ENCODE measurements around the gene DNAJC18. TPM values are rescaled to one million over a fixed set of nuclear protein-coding genes. Genes with fewer than 3 reads are reported as not detected.
"Not testable (repeated sequence)": the region's sequence is repeated elsewhere in the genome, so short reads cannot be mapped to it uniquely, and the experiment has no call there.

DNAJC18 gene
- total and polyA plus RNA-seq, 7 experiments from 2014 or later: 2.2 to 9.7 (median 4.9) TPM

- no peaks in the 10 kb centered on the region for H3K9me3 Mint-ChIP-seq
These were observed 26.2 kb downstream of the DNAJC18 start for GRCh38 chr5:139413153-139413552.

GRCh38 chr5:139410993-139411828 lies 28.1 kb downstream of the DNAJC18 start:
- no peak overlapping the region for H3K27ac Mint-ChIP-seq
- no peaks in the 10 kb centered on the region for H3K27me3 Mint-ChIP-seq
- no peaks in the 10 kb centered on the region for H3K27me3 ChIP-seq (ENCODE audit: control insufficient read depth in 2 of 2, insufficient read depth in 2 of 2, low read length in 2 of 2)
- peaks cover 9 to 57% (median 36%) of the 10 kb centered on the region in 7 donors for H3K4me1 Mint-ChIP-seq
- peaks cover 0 to 11% (median 0%) of the 10 kb centered on the region in 5 donors for H3K36me3 Mint-ChIP-seq
- no peaks in the 10 kb centered on the region for H3K36me3 ChIP-seq (ENCODE audit: control insufficient read depth in 2 of 3, insufficient read depth in 3 of 3, low read length in 3 of 3)
- ATAC-seq (no peak), DNase-seq (no peak)
- H3K9me3 ChIP-seq (ENCODE audit: control insufficient read depth in 2 of 3, low read length in 3 of 3): no peaks in the 10 kb centered on the region
- intact Hi-C loops (cut with micrococcal nuclease): no loop called here
- no peak overlapping the region for H3K4me3 ChIP-seq (ENCODE audit: low read length)
- peaks cover 0 to 21% of the 10 kb centered on the region in 2 donors for H3K4me1 ChIP-seq (ENCODE audit: control insufficient read depth in 2 of 2, insufficient read depth in 2 of 2, low read length in 2 of 2)
- ChIA-PET CTCF (interaction anchor here (0.6 to 2.2 kb wide), 6 partner anchors 9 to 106 kb away, joined by 4 to 10 read pairs (median 5); no protein-coding TSS in a partner anchor), POLR2A (interaction anchor here (0.6 to 2.1 kb wide), 5 partner anchors 9 to 77 kb away, joined by 3 to 8 read pairs (median 4); partner anchors contain the start of gene STING1)
- no peak overlapping the region for H3K4me3 Mint-ChIP-seq
- no peaks in the 10 kb centered on the region for H3K9me3 Mint-ChIP-seq
- H3K27ac ChIP-seq (ENCODE audit: low read depth, low read length): no peak overlapping the region

More at GRCh38 chr5:139413153-139413552, 26.2 kb downstream of the DNAJC18 start:
- H3K27ac Mint-ChIP-seq: peak overlapping the region in 1 of 9 donors; percentile 93
- CTCF ChIA-PET: interaction anchor here (2.7 kb wide), 1 partner anchor 100 kb away, joined by 14 read pairs; no protein-coding TSS in a partner anchor
- peaks cover 2 to 57% (median 25%) of the 10 kb centered on the region in 7 donors for H3K4me1 Mint-ChIP-seq
- Histone ChIP-seq H3K27ac (ENCODE audit: low read depth, low read length) (no peak overlapping the region), H3K4me1 (ENCODE audit: control insufficient read depth in 2 of 2, insufficient read depth in 2 of 2, low read length in 2 of 2) (peaks cover 0 to 17% of the 10 kb centered on the region in 2 donors), H3K4me3 (ENCODE audit: low read length) (no peak overlapping the region), H3K27me3 (ENCODE audit: control insufficient read depth in 2 of 2, insufficient read depth in 2 of 2, low read length in 2 of 2) (no peaks in the 10 kb centered on the region), H3K36me3 (ENCODE audit: control insufficient read depth in 2 of 3, insufficient read depth in 3 of 3, low read length in 3 of 3) (no peaks in the 10 kb centered on the region), H3K9me3 (ENCODE audit: control insufficient read depth in 2 of 3, low read length in 3 of 3) (no peaks in the 10 kb centered on the region)
- H3K27me3 Mint-ChIP-seq: no peaks in the 10 kb centered on the region
- POLR2A ChIA-PET: interaction anchor here (1.9 kb wide), 1 partner anchor 21 kb away, joined by 6 read pairs; no protein-coding TSS in a partner anchor
- intact Hi-C loops (cut with micrococcal nuclease): no loop called here
- no peak overlapping the region for H3K4me3 Mint-ChIP-seq
- no peak for ATAC-seq
- no peak for DNase-seq
- H3K36me3 Mint-ChIP-seq: peaks cover 0 to 11% (median 0%) of the 10 kb centered on the region in 5 donors

GRCh38 chr5:139410121-139410992 lies 29.0 kb downstream of the DNAJC18 start:
- ATAC-seq (no peak), DNase-seq (no peak)
- Mint-ChIP-seq H3K4me3 (no peak overlapping the region), H3K4me1 (peaks cover 9 to 49% (median 29%) of the 10 kb centered on the region in 7 donors), H3K36me3 (peaks cover 0 to 10% (median 0%) of the 10 kb centered on the region in 5 donors), H3K9me3 (no peaks in the 10 kb centered on the region), H3K27ac (no peak overlapping the region), H3K27me3 (no peaks in the 10 kb centered on the region)
- Histone ChIP-seq H3K27me3 (ENCODE audit: control insufficient read depth in 2 of 2, insufficient read depth in 2 of 2, low read length in 2 of 2) (no peaks in the 10 kb centered on the region), H3K4me3 (ENCODE audit: low read length) (no peak overlapping the region), H3K27ac (ENCODE audit: low read depth, low read length) (no peak overlapping the region), H3K4me1 (ENCODE audit: control insufficient read depth in 2 of 2, insufficient read depth in 2 of 2, low read length in 2 of 2) (peaks cover 0 to 18% of the 10 kb centered on the region in 2 donors), H3K9me3 (ENCODE audit: control insufficient read depth in 2 of 3, low read length in 3 of 3) (no peaks in the 10 kb centered on the region), H3K36me3 (ENCODE audit: control insufficient read depth in 2 of 3, insufficient read depth in 3 of 3, low read length in 3 of 3) (no peaks in the 10 kb centered on the region)
- POLR2A ChIA-PET: interaction anchor here (0.6 to 2.1 kb wide), 7 partner anchors 11 to 103 kb away, joined by 3 to 8 read pairs (median 3); partner anchors contain the start of gene STING1
- CTCF ChIA-PET: interaction anchor here (0.6 to 2.2 kb wide), 7 partner anchors 8 to 107 kb away, joined by 3 to 10 read pairs (median 4); partner anchors contain the start of gene STING1
- intact Hi-C loops (cut with micrococcal nuclease): no loop called here

GRCh38 chr5:139409116-139409515 lies 30.2 kb downstream of the DNAJC18 start:
- H3K9me3 ChIP-seq (ENCODE audit: control insufficient read depth in 2 of 3, low read length in 3 of 3); H3K27ac ChIP-seq (ENCODE audit: low read depth, low read length); H3K36me3 Mint-ChIP-seq; H3K4me3 ChIP-seq (ENCODE audit: low read length); H3K4me3 Mint-ChIP-seq; H3K27me3 ChIP-seq (ENCODE audit: control insufficient read depth in 2 of 2, insufficient read depth in 2 of 2, low read length in 2 of 2); H3K36me3 ChIP-seq (ENCODE audit: control insufficient read depth in 2 of 3, insufficient read depth in 3 of 3, low read length in 3 of 3); H3K27me3 Mint-ChIP-seq; H3K9me3 Mint-ChIP-seq; CTCF ChIA-PET; DNase-seq; ATAC-seq; intact Hi-C loops (cut with micrococcal nuclease): not testable (repeated sequence)
- Mint-ChIP-seq H3K4me1 (peaks cover 14 to 48% (median 27%) of the 10 kb centered on the region in 7 donors), H3K27ac (peak overlapping the region in 1 of 9 donors; percentile 46)
- POLR2A ChIA-PET: interaction anchor here (1.3 to 2.1 kb wide), 3 partner anchors 70 to 104 kb away, joined by 3 to 8 read pairs (median 5); partner anchors contain the start of gene STING1
- peaks cover 8 to 14% of the 10 kb centered on the region in 2 donors for H3K4me1 ChIP-seq (ENCODE audit: control insufficient read depth in 2 of 2, insufficient read depth in 2 of 2, low read length in 2 of 2)

- POLR2A ChIA-PET: interaction anchor here (0.6 kb wide), 1 partner anchor 153 kb away, joined by 5 read pairs; the partner anchor contains the start of gene UBE2D2
These were observed 31.1 kb downstream of the DNAJC18 start for GRCh38 chr5:139408191-139408590.

GRCh38 chr5:139407517-139407916 lies 31.8 kb downstream of the DNAJC18 start:
- Mint-ChIP-seq H3K4me1 (peaks cover 22 to 43% (median 34%) of the 10 kb centered on the region in 7 donors), H3K4me3 (peak overlapping the region in 1 of 10 donors; percentile 31), H3K27me3 (no peaks in the 10 kb centered on the region), H3K27ac (peak overlapping the region in 7 of 9 donors; percentile 7 to 80 (median 18)), H3K36me3 (peaks cover 0 to 8% (median 0%) of the 10 kb centered on the region in 5 donors), H3K9me3 (no peaks in the 10 kb centered on the region)
- peaks cover 16 to 18% of the 10 kb centered on the region in 2 donors for H3K4me1 ChIP-seq (ENCODE audit: control insufficient read depth in 2 of 2, insufficient read depth in 2 of 2, low read length in 2 of 2)
- no peaks in the 10 kb centered on the region for H3K9me3 ChIP-seq (ENCODE audit: control insufficient read depth in 2 of 3, low read length in 3 of 3)
- CTCF ChIA-PET: interaction anchor here (0.9 kb wide), 1 partner anchor 111 kb away, joined by 3 read pairs; no protein-coding TSS in a partner anchor
- H3K27ac ChIP-seq (ENCODE audit: low read depth, low read length): no peak overlapping the region
- no peaks in the 10 kb centered on the region for H3K27me3 ChIP-seq (ENCODE audit: control insufficient read depth in 2 of 2, insufficient read depth in 2 of 2, low read length in 2 of 2)
- POLR2A ChIA-PET: interaction anchor here (1.0 kb wide), 1 partner anchor 10 kb away, joined by 3 read pairs; no protein-coding TSS in a partner anchor
- H3K36me3 ChIP-seq (ENCODE audit: control insufficient read depth in 2 of 3, insufficient read depth in 3 of 3, low read length in 3 of 3): no peaks in the 10 kb centered on the region
- intact Hi-C loops (cut with micrococcal nuclease): no loop called here
- no peak overlapping the region for H3K4me3 ChIP-seq (ENCODE audit: low read length)
- DNase-seq: no peak
- no peak for ATAC-seq

More at GRCh38 chr5:139408191-139408590, 31.1 kb downstream of the DNAJC18 start:
- no peaks in the 10 kb centered on the region for H3K9me3 ChIP-seq (ENCODE audit: control insufficient read depth in 2 of 3, low read length in 3 of 3)
- DNase-seq: no peak
- Mint-ChIP-seq H3K36me3 (peaks cover 0 to 8% (median 0%) of the 10 kb centered on the region in 5 donors), H3K27me3 (no peaks in the 10 kb centered on the region), H3K4me1 (peaks cover 18 to 43% (median 28%) of the 10 kb centered on the region in 7 donors), H3K27ac (peak overlapping the region in 1 of 9 donors; percentile 41), H3K4me3 (peak overlapping the region in 1 of 10 donors; percentile 26), H3K9me3 (no peaks in the 10 kb centered on the region)
- no peak for ATAC-seq
- intact Hi-C loops (cut with micrococcal nuclease): no loop called here
- H3K36me3 ChIP-seq (ENCODE audit: control insufficient read depth in 2 of 3, insufficient read depth in 3 of 3, low read length in 3 of 3): no peaks in the 10 kb centered on the region
- no peak overlapping the region for H3K4me3 ChIP-seq (ENCODE audit: low read length)
- no peak overlapping the region for H3K27ac ChIP-seq (ENCODE audit: low read depth, low read length)
- CTCF ChIA-PET: no interaction called here
- H3K27me3 ChIP-seq (ENCODE audit: control insufficient read depth in 2 of 2, insufficient read depth in 2 of 2, low read length in 2 of 2): no peaks in the 10 kb centered on the region
- peaks cover 14 to 17% of the 10 kb centered on the region in 2 donors for H3K4me1 ChIP-seq (ENCODE audit: control insufficient read depth in 2 of 2, insufficient read depth in 2 of 2, low read length in 2 of 2)
